Measurements from ENCODE around the gene SEMA4C. TPM values are rescaled to one million over a fixed set of nuclear protein-coding genes. Genes with fewer than 3 reads are reported as not detected.

The SEMA4C gene
- total RNA-seq, 2 donors from 2014 or later, result 82.5 to 92.1 TPM

DNA sequence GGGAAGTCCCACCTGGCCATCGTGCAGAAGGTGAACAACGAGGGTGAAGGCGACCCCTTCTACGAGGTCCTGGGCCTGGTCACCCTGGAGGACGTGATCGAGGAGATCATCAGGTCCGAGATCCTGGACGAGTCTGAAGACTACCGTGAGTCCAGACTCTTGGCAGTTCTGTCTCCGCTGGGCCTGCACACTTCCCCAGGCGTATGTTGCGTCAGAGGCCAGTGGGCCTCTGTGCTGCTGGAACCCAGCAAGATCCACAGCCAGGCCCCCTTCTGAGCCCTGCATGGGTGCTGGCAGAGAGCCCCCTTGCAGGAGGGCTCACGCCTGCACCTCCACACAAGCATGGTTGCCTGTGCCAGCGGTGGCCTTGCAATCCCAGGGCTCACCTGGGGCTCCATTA lies 44.8 kb downstream of the SEMA4C start:
- H3K36me3 Mint-ChIP-seq (ENCODE audit: low read depth), result peaks cover 59% of the 10 kb centered on the region

DNA sequence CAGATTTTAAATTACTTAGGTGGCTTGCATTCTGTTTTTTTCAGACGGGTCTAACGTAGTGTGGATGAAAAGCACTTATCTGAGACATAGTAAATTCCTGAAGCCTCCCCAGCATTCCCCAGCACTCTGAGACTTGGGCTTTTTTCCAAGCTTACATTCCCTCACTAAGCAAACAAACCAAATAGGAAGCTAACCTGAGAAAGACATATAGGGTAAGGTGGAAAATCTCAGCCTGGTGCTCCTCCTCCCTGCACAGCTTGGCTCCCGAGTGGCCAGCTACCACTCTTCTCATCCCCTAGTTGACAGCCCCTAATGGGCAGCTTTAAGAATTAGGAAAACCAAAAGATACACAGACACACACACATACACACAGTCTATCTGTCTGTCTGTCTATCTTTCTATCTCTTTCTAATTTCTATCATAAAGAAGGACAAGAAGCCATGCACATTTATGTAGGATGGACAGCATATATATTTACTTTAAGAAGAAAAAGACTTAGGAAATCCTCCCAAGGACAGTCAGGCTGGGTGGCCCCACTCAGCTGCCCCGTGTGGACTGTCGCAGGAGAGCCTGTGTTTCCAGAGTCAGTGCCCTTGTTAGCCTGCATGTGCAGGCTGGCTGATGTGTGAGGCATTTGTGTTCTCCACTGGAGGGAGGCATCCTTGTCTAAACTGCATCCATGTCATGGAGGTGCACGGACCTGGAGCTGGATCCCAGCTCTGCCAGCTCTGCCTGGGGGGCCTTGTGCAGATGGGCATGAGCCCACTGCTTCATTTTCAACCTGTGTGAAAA lies 45.6 kb downstream of the SEMA4C start:
- Histone ChIP-seq H3K36me3 (ENCODE audit: control insufficient read depth, insufficient read depth, low read length) (peaks cover 42% of the 10 kb centered on the region), H3K4me3 (ENCODE audit: low read length) (no peak overlapping the region), H3K27me3 (ENCODE audit: control insufficient read depth, insufficient read depth, low read length, poor library complexity, severe bottlenecking) (no peaks in the 10 kb centered on the region), H3K9me3 (ENCODE audit: control insufficient read depth, low read length) (no peaks in the 10 kb centered on the region), H3K4me1 (ENCODE audit: control insufficient read depth, insufficient read depth, low read length) (peaks cover 4% of the 10 kb centered on the region), H3K9ac (ENCODE audit: extremely low read depth, low read length, poor library complexity, severe bottlenecking) (no peak overlapping the region), H3K27ac (ENCODE audit: low read depth, low read length) (no peak overlapping the region)
- H3K36me3 Mint-ChIP-seq (ENCODE audit: low read depth), result peaks cover 58% of the 10 kb centered on the region
- H3K4me1 Mint-ChIP-seq, result peaks cover 22% of the 10 kb centered on the region
- no peak for DNase-seq
- WGBS, 2 experiments (ENCODE audit: insufficient coverage in 1 of 2, insufficient read length in 1 of 2), result 90 to 95% methylated on average over 4 to 6 of the region's 6 CpGs
- no peak overlapping the region for H3K4me3 Mint-ChIP-seq
- TF ChIP-seq, protein P1, sequence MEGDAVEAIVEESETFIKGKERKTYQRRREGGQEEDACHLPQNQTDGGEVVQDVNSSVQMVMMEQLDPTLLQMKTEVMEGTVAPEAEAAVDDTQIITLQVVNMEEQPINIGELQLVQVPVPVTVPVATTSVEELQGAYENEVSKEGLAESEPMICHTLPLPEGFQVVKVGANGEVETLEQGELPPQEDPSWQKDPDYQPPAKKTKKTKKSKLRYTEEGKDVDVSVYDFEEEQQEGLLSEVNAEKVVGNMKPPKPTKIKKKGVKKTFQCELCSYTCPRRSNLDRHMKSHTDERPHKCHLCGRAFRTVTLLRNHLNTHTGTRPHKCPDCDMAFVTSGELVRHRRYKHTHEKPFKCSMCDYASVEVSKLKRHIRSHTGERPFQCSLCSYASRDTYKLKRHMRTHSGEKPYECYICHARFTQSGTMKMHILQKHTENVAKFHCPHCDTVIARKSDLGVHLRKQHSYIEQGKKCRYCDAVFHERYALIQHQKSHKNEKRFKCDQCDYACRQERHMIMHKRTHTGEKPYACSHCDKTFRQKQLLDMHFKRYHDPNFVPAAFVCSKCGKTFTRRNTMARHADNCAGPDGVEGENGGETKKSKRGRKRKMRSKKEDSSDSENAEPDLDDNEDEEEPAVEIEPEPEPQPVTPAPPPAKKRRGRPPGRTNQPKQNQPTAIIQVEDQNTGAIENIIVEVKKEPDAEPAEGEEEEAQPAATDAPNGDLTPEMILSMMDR (conservative IDR thresholded peaks at IDR 0.05), result peak; percentile 27
- no peaks in the 10 kb centered on the region for H3K9me3 Mint-ChIP-seq
- H3K27ac Mint-ChIP-seq, result peak overlapping the region; percentile 66
- H3K27me3 Mint-ChIP-seq (ENCODE audit: insufficient read depth), result peaks cover 3% of the 10 kb centered on the region

More for the DNA sequence above, 44.8 kb downstream of the SEMA4C start:
- Histone ChIP-seq H3K27ac (ENCODE audit: low read depth, low read length) (no peak overlapping the region), H3K4me1 (ENCODE audit: control insufficient read depth, insufficient read depth, low read length) (peaks cover 4% of the 10 kb centered on the region), H3K27me3 (ENCODE audit: control insufficient read depth, insufficient read depth, low read length, poor library complexity, severe bottlenecking) (no peaks in the 10 kb centered on the region), H3K36me3 (ENCODE audit: control insufficient read depth, insufficient read depth, low read length) (peaks cover 45% of the 10 kb centered on the region), H3K4me3 (ENCODE audit: low read length) (no peak overlapping the region), H3K9me3 (ENCODE audit: control insufficient read depth, low read length) (no peaks in the 10 kb centered on the region), H3K9ac (ENCODE audit: extremely low read depth, low read length, poor library complexity, severe bottlenecking) (no peak overlapping the region)
- Mint-ChIP-seq H3K4me1 (peaks cover 14% of the 10 kb centered on the region), H3K27ac (peak overlapping the region; percentile 66), H3K27me3 (ENCODE audit: insufficient read depth) (peaks cover 3% of the 10 kb centered on the region), H3K4me3 (no peak overlapping the region), H3K9me3 (no peaks in the 10 kb centered on the region)
- WGBS, 2 experiments (ENCODE audit: insufficient coverage in 1 of 2, insufficient read length in 1 of 2), result 95 to 96% methylated on average over 12 to 14 of the region's 14 CpGs
- TF ChIP-seq, protein P1 (conservative IDR thresholded peaks at IDR 0.05), result no peak
- DNase-seq, result no peak

DNA sequence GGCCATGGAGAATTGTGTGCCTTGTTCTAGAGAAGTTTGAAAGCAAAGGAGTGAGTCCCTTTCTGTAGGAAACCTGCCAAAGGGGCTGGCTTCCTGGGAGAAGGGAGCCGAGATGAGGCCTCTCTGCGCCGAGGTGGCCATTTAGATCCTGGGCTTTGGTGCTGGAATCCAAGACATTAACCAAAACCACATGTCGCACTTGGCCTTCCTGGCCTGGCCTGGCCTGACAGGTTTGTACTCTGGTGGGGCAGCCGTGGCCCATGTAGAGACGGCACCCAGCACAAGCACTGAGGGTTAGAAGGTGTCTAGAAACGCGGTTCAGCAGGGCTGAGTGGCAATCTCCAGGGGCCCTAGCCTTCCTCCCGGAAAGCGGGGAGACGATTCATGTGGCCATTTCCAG lies 46.7 kb downstream of the SEMA4C start:
- H3K4me1 Mint-ChIP-seq, result peaks cover 33% of the 10 kb centered on the region
- Histone ChIP-seq H3K27me3 (ENCODE audit: control insufficient read depth, insufficient read depth, low read length, poor library complexity, severe bottlenecking) (no peaks in the 10 kb centered on the region), H3K9ac (ENCODE audit: extremely low read depth, low read length, poor library complexity, severe bottlenecking) (no peak overlapping the region), H3K4me3 (ENCODE audit: low read length) (no peak overlapping the region), H3K9me3 (ENCODE audit: control insufficient read depth, low read length) (no peaks in the 10 kb centered on the region), H3K27ac (ENCODE audit: low read depth, low read length) (no peak overlapping the region), H3K36me3 (ENCODE audit: control insufficient read depth, insufficient read depth, low read length) (peaks cover 35% of the 10 kb centered on the region), H3K4me1 (ENCODE audit: control insufficient read depth, insufficient read depth, low read length) (peaks cover 7% of the 10 kb centered on the region)
- no peak for DNase-seq
- H3K4me3 Mint-ChIP-seq, result no peak overlapping the region
- 91 to 95% methylated on average over 10 to 11 of the region's 11 CpGs for whole genome bisulfite sequencing, 2 experiments (ENCODE audit: insufficient coverage in 1 of 2, insufficient read length in 1 of 2)
- no peak overlapping the region for H3K27ac Mint-ChIP-seq
- TF ChIP-seq, protein P1 (conservative IDR thresholded peaks at IDR 0.05), result no peak
- peaks cover 56% of the 10 kb centered on the region for H3K36me3 Mint-ChIP-seq (ENCODE audit: low read depth)
- H3K9me3 Mint-ChIP-seq, result no peaks in the 10 kb centered on the region
- H3K27me3 Mint-ChIP-seq (ENCODE audit: insufficient read depth), result peaks cover 3% of the 10 kb centered on the region
